DMS 273 (cell line): ENCODE data around the gene BICC1.
"Not testable (repeated sequence)": the region's sequence is repeated elsewhere in the genome, so short reads cannot be mapped to it uniquely, and the experiment has no call there.

Experiments used
- DNase-seq: peaks from one replicate; lab custom pipeline; 2025; ENCODE audit not compliant: unreplicated experiment; lab: John Stamatoyannopoulos, UW

The BICC1 gene

DNA sequence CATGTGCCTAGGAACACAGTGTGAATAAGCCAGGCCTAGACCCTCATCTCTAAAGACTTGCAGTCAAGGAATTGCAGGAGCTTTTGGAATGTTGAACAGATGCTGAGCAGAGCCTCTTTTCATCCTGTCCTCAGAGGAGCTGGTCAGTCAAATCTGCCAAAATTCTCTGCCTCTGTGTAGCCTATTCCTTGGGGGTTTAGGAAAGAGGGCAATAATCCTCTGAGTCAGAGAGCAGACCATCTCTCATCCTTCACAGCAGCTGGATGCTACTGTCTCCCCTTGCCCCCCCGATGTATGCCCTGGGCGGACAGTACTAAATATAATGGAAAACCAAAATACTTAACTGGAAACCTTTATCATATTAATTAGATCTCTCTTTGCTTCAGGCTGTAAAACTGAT, 52.6 kb downstream of the BICC1 start:
- DNase-seq = peak; percentile 8

DNA sequence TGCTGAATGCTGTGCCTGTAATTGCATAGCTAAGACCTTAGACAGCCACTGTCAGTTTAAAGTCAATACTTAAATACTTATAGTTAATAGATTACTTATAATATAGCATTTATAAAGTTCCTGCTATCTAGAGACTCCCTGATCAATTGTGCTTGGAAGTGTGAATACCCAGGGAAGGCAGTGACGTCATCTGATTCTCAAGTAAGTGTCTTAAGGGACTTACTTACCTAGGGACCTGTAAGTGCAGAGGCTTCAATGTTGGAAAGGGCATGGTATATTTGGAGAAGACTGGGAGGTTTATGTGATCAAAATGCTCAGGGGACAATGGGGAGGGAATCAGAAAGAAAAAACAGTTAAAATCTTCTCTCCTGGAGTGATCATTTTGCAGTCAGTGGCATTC, 55.0 kb downstream of the BICC1 start:
- no peak for DNase-seq

DNA sequence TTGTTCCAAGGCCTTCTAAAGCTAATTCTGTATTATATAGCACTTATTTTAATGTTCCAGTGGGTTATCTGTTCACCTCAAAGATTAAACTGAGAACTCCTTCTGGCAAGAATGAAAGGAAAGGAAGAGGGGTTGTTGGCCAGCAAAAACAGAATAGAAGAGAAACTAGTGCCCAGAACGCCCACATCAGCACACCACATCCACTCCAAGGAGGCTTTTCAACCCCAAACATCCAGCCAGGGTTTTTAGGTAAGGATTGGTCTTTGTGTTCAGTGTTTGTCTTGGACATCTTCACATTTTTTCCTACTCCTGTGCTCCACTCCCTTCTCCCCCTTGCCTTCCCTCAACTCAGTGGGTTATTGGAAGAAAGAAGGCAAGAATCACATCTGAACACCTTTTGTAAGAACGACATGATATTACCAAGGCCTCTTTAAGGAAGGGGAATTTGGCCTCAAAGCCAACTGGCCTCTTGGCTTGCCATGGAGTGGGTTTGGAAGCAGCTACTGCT, 55.8 kb downstream of the BICC1 start:
- no peak for DNase-seq

DNA sequence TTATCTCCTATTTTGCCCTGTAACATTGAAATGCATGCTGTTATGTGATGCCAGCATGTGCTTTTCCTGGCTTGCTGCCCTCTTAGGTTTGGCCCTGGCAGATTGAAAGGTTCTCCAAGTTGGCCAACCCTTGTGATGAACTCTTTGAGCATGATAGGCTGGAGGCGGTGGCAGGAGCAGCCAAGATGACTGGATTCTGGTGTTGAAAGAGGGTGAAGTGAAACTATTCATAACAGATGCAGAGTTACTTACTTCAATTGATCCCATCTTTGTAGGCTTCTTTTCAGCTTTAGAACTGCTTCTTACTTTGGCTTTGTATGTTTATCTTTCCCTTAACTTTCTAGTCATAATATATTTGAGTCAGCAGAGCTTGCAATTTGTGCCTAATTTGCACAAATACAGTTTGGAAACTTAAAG, 57.6 kb downstream of the BICC1 start:
- DNase-seq = no peak

DNA sequence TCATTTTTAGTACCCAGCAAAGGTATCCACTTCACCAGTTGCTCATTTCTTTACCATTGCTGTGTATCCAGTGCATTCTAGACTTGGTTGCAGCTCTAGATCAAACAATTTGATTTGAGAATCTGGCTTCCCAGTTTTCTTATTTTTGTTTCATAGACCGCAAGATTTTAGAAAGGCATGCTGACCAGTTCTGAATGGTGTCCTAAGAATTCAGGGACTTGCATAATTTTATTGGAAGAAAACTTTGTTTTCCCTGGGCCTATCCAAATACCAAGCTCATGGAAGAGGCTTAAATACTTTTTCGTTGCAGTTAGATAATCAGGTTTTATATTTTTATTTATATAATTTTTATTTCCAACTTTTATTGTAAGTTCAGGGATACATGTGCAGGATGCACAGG, 58.3 kb downstream of the BICC1 start:
- DNase-seq = no peak

DNA sequence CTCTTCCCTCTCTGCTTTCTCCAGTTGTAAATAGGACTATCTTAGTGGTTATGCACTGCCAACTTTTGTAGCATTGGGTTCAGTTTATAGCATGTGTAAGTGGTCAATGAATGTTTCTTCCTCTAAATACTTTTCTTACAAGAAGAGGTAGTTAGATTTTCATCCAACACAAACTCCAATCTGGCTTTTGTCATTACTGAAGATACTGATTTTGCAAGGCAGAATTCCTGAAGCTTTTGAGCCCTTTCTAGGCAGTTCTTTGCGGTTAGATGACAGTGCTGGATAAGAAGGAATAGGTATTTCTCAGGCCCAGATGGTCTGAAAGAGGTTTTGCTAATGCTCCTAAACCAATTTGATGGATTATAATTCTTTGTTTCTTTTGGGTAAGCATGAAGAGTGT, 60.5 kb downstream of the BICC1 start:
- DNase-seq = no peak

DNA sequence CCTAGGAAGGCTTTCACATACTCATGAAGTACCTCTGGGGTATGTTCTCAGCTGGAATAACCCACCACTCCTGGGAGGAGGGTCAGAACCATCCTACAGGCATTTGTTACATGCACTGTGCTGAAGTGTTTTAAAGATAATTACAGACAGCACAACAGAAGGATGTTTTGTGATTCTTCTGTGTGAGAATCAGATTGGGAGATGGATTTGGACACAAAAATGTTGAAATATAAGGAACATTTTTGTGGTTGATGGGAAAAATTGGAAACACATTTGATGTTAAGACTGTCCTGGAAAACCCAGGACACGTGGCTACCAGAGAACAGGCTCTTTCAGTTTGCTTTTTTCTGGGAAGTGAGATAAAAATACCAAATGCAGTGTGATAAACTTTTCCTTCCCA, 61.4 kb downstream of the BICC1 start:
- DNase-seq = no peak

DNA sequence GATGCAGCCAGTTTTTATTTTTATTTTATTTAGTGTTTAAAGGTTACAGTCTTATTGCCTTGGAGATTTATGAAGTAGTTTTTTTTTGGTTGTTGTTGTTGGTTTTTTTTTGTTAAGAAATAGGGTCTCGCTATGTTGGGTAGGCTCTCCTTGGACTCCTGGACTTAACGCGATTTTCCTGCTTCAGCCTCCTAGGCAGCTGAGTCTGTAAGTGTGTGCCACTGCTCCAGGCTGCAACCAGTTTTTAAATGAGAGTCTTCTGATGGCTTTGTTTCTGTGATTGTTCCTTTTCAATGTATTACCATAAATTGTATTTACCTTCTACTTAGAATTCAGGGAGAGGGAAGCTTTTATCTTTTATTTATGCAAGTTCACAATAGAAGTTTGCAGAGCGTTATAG, 62.8 kb downstream of the BICC1 start:
- DNase-seq = no peak

DNA sequence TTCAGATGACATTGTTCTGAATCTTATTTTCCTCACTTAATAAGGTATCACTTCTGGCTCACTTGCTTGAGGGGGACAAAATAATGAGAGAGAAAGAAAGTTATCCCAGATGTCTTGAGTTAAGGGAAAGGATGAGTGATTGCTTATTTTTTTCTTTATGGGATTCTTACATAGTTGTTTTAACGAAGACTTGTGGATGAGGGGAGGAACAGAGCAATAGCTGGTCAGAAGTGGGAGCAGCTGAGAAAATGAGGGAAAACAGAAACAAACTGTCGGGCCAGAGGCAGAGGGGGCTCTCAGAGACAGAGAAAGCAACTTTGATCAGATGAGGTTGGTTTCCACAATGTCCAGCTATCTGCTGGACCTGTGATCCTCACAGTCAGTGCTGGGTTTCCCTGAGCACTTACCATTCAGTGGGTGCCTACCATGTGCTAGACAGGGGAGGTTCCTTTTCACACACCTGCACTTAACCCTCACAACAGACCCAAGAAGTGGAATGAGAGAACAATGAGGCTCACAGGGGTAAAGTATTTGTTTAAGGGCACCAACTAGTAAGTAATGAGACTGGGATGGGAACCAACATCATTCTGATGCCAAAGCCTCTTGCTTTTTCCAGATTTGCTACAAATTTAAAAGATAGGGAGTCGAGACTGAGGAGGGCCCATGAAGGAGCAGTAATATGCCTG, 64.2 kb downstream of the BICC1 start:
- DNase-seq = no peak

DNA sequence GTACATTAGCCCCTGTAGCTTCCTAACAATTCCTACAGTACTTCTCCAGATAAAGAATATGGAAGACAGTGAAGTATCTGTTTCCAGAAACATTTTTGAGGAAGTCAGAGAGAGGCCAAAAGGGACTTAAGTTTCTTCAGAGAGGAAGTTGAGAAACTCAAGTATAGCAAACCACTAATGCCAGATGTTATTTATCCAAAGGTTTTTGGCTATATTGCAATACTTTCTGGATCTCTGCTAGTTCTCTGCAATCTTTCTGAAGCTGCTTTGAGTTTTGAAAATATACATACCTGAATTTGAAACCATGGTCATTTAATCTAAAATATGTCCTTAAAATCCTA, 64.7 kb downstream of the BICC1 start:
- DNase-seq = no peak

DNA sequence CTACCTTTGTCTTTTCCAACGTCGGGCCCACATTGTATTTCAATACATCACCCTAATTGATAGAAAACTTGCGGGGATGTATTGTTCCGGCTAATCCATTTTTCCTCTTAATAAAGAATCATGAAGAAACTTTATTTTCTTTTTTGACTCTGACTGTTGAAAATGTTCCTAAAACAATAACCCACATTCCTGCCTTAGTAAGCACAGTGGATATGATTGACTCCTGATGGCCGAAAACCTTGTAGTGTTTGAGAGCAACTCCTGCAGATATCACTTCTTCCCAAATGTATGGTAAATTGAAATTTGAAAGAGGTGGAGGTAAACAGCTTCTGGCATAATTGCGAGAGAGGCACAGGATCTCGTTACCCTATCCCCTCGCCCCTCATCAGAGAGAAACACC, 65.7 kb downstream of the BICC1 start:
- no peak for DNase-seq

DNA sequence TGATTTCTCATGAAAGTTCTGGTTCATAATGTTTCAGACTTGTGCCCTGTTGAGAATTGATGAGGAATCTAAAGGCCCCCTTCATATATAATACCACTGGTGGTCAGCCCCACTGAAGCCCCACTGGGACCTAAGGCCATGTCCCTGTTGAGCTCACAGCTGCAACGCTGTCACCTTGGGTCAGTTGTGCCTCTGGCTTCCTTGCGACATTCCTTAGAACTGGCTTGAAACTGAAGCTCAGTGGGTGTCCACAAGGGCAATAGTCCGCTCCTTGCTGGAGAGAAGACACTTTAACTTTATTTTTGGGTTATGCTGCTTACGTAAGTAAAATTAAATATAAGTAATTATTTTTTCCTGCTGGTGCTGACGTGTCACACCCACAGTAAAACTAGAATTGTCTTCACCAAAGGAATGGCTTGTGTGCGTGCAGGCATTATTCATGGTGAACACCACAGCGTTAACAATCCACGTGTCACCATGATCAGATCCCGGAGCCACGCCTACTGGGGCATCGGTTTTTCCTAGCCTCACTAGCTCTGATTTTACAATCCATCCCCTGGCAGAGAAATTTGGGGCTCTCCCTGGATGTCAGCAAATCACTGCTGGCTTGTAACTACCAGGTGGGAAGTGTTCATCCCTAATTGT, 66.5 kb downstream of the BICC1 start:
- DNase-seq = no peak

DNA sequence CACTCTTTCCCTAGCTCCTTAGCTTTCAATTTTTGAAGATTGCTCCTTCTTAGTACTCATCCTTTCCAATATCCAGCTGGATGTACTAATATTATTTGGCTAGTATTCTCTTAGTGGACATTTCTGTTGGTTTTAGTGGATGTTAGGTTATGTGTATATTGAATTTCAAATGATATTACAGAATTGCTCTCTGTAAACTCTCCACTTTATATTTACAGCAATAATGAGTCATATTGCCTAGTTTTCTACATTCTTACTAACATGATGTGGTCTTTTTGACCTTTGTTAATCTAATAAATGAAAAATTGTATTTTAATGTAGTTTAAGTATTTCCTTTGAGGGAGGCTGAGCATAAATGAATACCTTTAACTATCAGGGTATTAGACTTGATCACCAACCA, 69.4 kb downstream of the BICC1 start:
- no peak for DNase-seq

DNA sequence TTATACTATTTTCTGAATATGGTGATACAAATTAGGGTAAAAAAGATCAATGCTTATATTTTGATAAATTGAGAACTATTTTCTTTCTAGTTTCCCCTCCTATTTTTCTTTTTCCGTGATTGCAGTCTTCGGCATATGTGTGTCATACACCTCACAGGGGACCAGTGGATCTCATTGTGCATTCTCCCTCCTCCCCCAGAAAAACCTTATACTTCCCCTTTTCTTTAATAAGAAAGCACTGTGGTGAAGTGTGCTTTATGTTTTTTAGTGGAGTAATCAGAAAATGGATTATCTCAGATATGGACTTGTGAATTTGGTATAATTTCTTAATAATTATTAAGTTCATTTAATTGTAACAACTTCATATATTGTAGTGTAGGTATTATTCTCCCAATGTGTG, 72.8 kb downstream of the BICC1 start:
- no peak for DNase-seq

DNA sequence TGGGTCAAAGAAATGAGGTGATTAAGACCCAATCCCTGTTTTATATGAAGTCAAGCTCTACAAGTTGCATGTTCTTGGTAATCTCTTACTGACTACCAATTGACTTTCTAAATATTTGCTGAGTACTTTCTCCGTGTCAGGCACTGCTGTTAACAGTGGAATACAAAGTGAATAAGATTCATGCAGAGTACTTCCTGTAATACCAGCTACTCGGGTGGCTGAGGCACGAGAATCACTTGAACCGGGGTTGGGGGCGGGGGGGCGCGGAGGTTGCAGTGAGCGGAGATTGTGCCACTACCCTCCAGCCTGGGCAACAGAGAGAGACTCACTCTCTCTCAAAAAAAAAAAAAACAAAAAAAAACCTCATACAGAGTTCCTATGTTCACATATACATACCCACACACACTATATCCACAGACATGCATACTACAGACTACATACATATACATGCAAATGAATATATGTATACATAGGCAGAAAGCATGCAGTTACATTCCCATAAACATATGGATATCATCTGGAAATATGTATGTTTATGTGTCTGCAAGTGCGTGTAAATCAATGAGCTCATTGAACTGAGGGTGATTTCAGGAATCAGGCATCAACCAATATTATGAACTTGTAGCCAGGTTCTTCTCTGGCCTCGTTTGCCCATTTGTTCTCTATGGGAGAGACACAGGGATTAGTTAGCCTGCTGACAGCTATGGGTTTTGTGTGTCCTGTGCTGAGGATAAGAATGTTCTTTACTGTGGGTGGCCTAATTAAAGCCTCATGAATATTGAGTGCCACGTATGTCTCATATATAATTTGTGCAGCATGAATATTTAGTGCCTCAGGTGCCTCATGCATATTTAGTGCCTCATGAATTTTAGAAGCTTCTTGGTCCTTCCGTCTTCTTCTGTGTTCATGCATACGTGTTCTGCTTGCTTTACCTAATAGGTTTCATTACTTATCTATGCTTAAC, 73.9 kb downstream of the BICC1 start:
- DNase-seq = peak; percentile 1

DNA sequence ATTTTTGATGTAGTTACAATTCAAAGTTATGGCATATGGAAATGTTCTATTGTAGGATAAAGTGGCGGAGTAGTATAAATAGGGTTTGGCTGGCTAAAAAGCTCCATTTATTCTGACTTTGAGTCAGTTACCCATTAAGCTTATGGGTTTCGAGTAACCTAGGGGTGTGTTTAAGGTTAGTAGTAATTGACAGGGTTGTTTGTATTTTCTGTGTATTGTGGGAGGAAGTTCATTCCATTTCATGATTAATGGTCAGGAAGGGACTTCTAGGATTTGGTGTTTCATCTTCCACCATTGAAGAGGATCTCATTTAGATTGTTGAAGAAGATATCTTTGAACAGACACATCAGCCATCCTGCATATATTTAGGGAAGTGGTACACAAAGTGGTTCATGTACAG, 75.0 kb downstream of the BICC1 start:
- no peak for DNase-seq

DNA sequence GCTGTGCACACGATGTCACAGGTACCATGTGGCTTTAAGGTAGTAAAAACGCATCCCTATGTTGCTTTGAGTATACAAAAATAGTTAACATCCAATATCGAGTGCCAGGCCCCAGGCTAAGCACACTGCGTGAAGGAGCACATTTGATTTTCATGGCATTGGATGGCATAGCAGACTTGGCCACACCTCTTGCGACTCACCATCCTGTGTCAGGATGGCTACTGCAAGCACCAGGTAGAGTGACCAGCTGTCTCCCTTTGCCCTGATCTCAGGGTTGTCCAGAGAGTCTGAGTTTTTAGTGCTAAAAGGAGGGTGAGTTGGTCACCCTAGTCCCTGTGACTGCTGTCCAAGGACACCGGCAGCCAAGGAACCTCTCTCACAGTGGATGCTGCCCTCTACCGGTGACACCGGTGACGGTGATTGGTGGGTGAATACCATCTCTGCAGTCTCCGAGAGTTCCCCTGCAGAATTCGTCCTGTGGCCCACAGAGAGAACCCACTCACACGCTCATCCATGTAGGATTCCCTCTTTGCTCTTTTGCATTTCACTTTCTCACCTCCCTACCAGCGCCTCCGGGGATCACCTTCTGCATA, 76.1 kb downstream of the BICC1 start:
- no peak for DNase-seq

DNA sequence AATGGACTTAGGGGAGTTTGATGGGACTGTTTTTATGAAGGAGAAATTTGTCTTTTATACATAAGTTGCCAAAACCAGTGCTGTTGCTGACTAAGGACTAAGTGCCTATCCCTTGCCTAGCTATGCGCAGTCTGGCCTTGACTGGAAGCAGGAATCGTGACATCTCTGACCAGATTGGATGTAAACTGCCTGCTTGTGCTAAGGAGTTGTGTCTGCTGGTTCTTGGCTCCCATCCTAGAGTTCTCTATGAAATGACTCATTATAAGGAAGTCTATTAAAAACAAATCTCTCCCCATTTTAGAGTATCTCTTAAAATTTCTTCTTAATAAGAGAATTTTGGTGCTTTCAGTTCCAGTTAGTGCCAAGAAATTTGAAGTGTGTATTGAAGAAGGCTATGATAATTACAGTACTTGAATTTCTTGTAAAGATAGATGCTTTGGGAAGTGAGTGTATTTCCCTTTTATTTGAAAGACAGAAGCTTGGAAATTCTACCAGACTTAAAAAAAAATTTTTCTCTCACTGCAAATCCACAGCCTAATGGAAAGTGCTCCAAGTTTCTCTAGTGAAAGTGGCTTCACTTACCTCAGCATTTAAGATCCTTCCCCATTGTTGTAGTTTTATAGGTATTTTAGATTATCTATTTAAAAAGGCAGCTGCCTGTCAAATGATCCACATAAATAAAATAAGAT, 77.6 kb downstream of the BICC1 start:
- DNase-seq = no peak

DNA sequence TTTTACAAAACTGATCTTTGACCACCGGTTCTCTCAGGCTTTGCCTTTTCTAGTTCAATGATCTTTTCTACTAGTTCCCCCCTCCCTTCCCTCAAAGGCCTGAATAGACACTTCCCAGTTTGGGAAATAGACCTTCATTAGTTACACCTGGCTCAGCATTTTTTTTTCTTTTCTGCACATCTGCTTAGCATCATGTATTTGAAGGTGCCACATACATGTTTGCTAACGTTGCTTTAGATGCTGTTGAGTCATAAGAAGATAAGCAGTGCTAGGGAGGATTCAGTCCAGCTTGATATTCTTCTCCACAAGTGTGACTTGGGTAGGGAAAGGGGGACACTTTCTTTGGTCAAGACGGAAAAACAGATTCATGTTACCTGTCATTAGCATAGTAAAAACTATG, 78.3 kb downstream of the BICC1 start:
- no peak for DNase-seq

DNA sequence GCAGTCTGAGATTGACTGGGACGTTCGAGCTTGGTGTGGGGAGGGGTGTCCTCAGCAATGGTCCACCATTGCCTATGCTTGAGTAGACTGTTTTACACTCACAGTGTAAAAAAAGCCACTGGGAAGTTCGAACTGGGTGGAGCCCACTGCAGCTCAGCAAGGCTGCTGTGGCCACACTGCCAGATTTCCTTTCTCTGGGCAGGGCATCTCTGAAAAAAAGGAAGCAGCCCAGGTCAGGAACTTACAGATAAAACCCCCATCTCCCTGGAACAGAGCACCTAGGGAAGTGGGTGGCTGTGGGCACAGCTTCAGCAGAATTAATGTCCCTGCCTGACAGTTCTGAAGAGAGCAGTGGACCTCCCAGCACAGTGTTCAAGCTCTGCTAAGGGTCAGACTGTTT, 80.3 kb downstream of the BICC1 start:
- DNase-seq = no peak

DNA sequence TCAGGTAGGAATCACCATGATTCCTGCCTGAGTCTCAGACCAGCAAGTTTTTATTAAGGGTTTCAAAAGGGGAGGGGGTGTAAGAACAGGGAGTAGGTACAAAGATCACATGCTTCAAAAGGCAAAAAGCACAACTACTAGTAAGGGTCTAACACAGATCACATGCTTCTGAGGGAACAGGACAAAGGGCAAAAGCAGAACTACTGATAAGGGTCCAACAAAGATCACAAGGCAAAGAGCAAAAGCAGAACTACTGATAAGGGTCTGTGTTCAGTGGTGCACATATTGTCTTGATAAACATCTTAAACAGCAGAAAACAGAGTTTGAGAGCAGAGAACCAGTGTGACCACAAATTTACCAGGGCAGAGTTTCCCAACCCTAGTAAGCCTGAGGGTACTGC, 84.5 kb downstream of the BICC1 start:
- DNase-seq = not testable (repeated sequence)
